Hepatocyte (in vitro differentiated cells): Measurements from ENCODE around the gene DZANK1. TPM values are rescaled to one million over a fixed set of nuclear protein-coding genes. Genes with fewer than 3 reads are reported as not detected.

Experiments used
- DNase-seq: peaks from one replicate; pipeline ENCODE4 v3.0.0-alpha.2; 2016; ENCODE audit warnings: low spot score
- H2AFZ ChIP-seq: fragments of 200-600 bp; sonication (generic); 2 replicates; pipeline ENCODE4 v1.6.0; 2016; ENCODE audit warnings: antibody characterized with exemption, mild to moderate bottlenecking
- H3K27ac ChIP-seq: fragments of 200-600 bp; sonication (generic); 2 replicates; pipeline ENCODE4 v1.5.1; 2016; ENCODE audit warnings: mild to moderate bottlenecking
- H3K27me3 ChIP-seq: fragments of 200-600 bp; sonication (generic); 2 replicates; pipeline ENCODE4 v1.6.1; 2016
- H3K36me3 ChIP-seq: fragments of 200-600 bp; sonication (generic); replicated peaks from 2 replicates; pipeline ENCODE4 v1.5.1; 2016; ENCODE audit warnings: low read depth; ENCODE audit not compliant: insufficient read depth
- H3K4me1 ChIP-seq: fragments of 200-600 bp; sonication (generic); 2 replicates; pipeline ENCODE4 v1.5.1; 2016; ENCODE audit warnings: mild to moderate bottlenecking, moderate library complexity; ENCODE audit not compliant: insufficient read depth
- H3K4me2 ChIP-seq: fragments of 200-600 bp; sonication (generic); 2 replicates; pipeline ENCODE4 v1.6.0; 2016
- H3K4me3 ChIP-seq: fragments of 200-600 bp; sonication (generic); 2 replicates; pipeline ENCODE4 v1.5.1; 2016; ENCODE audit warnings: mild to moderate bottlenecking
- H3K79me2 ChIP-seq: fragments of 200-600 bp; sonication (generic); 2 replicates; pipeline ENCODE4 v1.6.0; 2017; ENCODE audit warnings: mild to moderate bottlenecking
- H3K9me2 ChIP-seq: fragments of 200-600 bp; sonication (generic); replicated peaks from 2 replicates; pipeline ENCODE4 v1.6.0; 2017; ENCODE audit warnings: mild to moderate bottlenecking; ENCODE audit not compliant: insufficient read depth
- H3K9me3 ChIP-seq: fragments of 200-600 bp; sonication (generic); 2 replicates; pipeline ENCODE4 v1.5.1; 2016; ENCODE audit warnings: low read depth, mild to moderate bottlenecking
- H4K20me1 ChIP-seq: fragments of 200-600 bp; sonication (generic); 2 replicates; pipeline ENCODE4 v1.6.0; 2016; ENCODE audit warnings: mild to moderate bottlenecking; ENCODE audit not compliant: insufficient read depth, poor library complexity, severe bottlenecking
- CTCF ChIP-seq: fragments of 200-600 bp; sonication (generic); IDR thresholded peaks from 2 replicates; pipeline ENCODE4 v1.5.1; 2016; ENCODE audit warnings: antibody characterized with exemption, mild to moderate bottlenecking; ENCODE audit not compliant: poor library complexity
- EZH2 ChIP-seq: fragments of 200-600 bp; sonication (generic); IDR thresholded peaks from 2 replicates; pipeline ENCODE4 v1.6.1; 2016; ENCODE audit warnings: antibody characterized with exemption, mild to moderate bottlenecking, borderline replicate concordance
- EZH2phosphoT487 ChIP-seq: fragments of 200-600 bp; sonication (generic); IDR thresholded peaks from one replicate; pipeline ENCODE4 v1.6.1; 2018; ENCODE audit warnings: antibody characterized with exemption, mild to moderate bottlenecking, low read depth, moderate library complexity; ENCODE audit not compliant: unreplicated experiment, severe bottlenecking
- WGBS: methylation state at CpG from one replicate; pipeline ENCODE4 v1.1.6; 2016; ENCODE audit warnings: low lambda C conversion rate; ENCODE audit errors: missing lambda C conversion rate; 5-methylcytosine and 5-hydroxymethylcytosine counted together
- polyA plus RNA-seq: library from polyadenylated mRNA; unstranded; fragments of >200 nt; fragmentation: Nextera tagmentation; extraction: Ambion mirVana; gene quantifications from 2 replicates; pipeline ENCODE4 v1.2.1, GENCODE V29; 2016
- total RNA-seq: library from RNA; depleted of rRNA; stranded (reverse); fragments of >200 nt; gene quantifications from 2 replicates; pipeline ENCODE4 v1.2.3, GENCODE V29; 2014

Gene DZANK1
- total and polyA plus RNA-seq, 2 experiments from 2014 or later, result 1.8 to 2.0 TPM

- Histone ChIP-seq H3K4me1 (peaks cover 6% of the 10 kb centered on the region), H3K4me2 (peak overlapping the region; percentile 85), H3K9me3 (no peaks in the 10 kb centered on the region), H4K20me1 (no peaks in the 10 kb centered on the region), H3K27ac (no peak overlapping the region), H3K36me3 (no peaks in the 10 kb centered on the region), H3K27me3 (no peaks in the 10 kb centered on the region), H2AFZ (peak overlapping the region; percentile 78), H3K9me2 (no peaks in the 10 kb centered on the region), H3K4me3 (no peak overlapping the region), H3K79me2 (peaks cover 17% of the 10 kb centered on the region)
- WGBS, result 64% methylated on average over 6 of the region's 6 CpGs
- no peak for DNase-seq
- no peak for TF ChIP-seq EZH2
- no peak for TF ChIP-seq CTCF
- no peak for TF ChIP-seq EZH2phosphoT487
Observed at GRCh38 chr20:18465536-18466200, 1.2 kb downstream of the DZANK1 start.

GRCh38 chr20:18456600-18456999 is 10.2 kb downstream of the DZANK1 start:
- H2AFZ ChIP-seq, result no peak overlapping the region
- no peaks in the 10 kb centered on the region for H3K27me3 ChIP-seq
- H3K36me3 ChIP-seq, result no peaks in the 10 kb centered on the region
- H3K27ac ChIP-seq, result no peak overlapping the region
- no peak overlapping the region for H3K4me3 ChIP-seq
- no peaks in the 10 kb centered on the region for H4K20me1 ChIP-seq
- 88% methylated on average over 3 of the region's 3 CpGs for WGBS
- H3K79me2 ChIP-seq, result no peaks in the 10 kb centered on the region
- no peaks in the 10 kb centered on the region for H3K9me2 ChIP-seq
- H3K4me2 ChIP-seq, result no peak overlapping the region
- H3K9me3 ChIP-seq, result no peaks in the 10 kb centered on the region
- DNase-seq, result no peak
- no peaks in the 10 kb centered on the region for H3K4me1 ChIP-seq
- no peak for TF ChIP-seq EZH2
- no peak for TF ChIP-seq EZH2phosphoT487
- TF ChIP-seq CTCF, result no peak

- no peak for DNase-seq
- H3K27me3 ChIP-seq, result no peaks in the 10 kb centered on the region
- no peak for TF ChIP-seq EZH2
- no peak for TF ChIP-seq EZH2phosphoT487
- TF ChIP-seq CTCF, result no peak
- H2AFZ ChIP-seq, result no peak overlapping the region
- H3K27ac ChIP-seq, result no peak overlapping the region
- H3K9me2 ChIP-seq, result no peaks in the 10 kb centered on the region
- no peaks in the 10 kb centered on the region for H3K4me1 ChIP-seq
- whole genome bisulfite sequencing, result 58% methylated on average over 4 of the region's 4 CpGs
- no peak overlapping the region for H3K4me2 ChIP-seq
- no peaks in the 10 kb centered on the region for H3K36me3 ChIP-seq
- H3K9me3 ChIP-seq, result no peaks in the 10 kb centered on the region
- H3K79me2 ChIP-seq, result no peaks in the 10 kb centered on the region
- no peak overlapping the region for H3K4me3 ChIP-seq
- no peaks in the 10 kb centered on the region for H4K20me1 ChIP-seq
Observed at GRCh38 chr20:18443886-18444285, 22.9 kb downstream of the DZANK1 start.

GRCh38 chr20:18440403-18440802 is 26.4 kb downstream of the DZANK1 start:
- Histone ChIP-seq H3K27ac (no peak overlapping the region), H3K27me3 (no peaks in the 10 kb centered on the region), H3K4me1 (no peaks in the 10 kb centered on the region), H2AFZ (no peak overlapping the region), H3K4me3 (no peak overlapping the region), H3K36me3 (no peaks in the 10 kb centered on the region), H3K4me2 (no peak overlapping the region), H3K79me2 (no peaks in the 10 kb centered on the region), H4K20me1 (no peaks in the 10 kb centered on the region), H3K9me3 (no peaks in the 10 kb centered on the region), H3K9me2 (no peaks in the 10 kb centered on the region)
- TF ChIP-seq EZH2phosphoT487, result no peak
- TF ChIP-seq EZH2, result no peak
- TF ChIP-seq CTCF, result no peak
- WGBS, result 0% methylated on average over 1 of the region's 1 CpG
- DNase-seq, result no peak
